Measurements from ENCODE around the gene ABR.

ABR gene

DNA sequence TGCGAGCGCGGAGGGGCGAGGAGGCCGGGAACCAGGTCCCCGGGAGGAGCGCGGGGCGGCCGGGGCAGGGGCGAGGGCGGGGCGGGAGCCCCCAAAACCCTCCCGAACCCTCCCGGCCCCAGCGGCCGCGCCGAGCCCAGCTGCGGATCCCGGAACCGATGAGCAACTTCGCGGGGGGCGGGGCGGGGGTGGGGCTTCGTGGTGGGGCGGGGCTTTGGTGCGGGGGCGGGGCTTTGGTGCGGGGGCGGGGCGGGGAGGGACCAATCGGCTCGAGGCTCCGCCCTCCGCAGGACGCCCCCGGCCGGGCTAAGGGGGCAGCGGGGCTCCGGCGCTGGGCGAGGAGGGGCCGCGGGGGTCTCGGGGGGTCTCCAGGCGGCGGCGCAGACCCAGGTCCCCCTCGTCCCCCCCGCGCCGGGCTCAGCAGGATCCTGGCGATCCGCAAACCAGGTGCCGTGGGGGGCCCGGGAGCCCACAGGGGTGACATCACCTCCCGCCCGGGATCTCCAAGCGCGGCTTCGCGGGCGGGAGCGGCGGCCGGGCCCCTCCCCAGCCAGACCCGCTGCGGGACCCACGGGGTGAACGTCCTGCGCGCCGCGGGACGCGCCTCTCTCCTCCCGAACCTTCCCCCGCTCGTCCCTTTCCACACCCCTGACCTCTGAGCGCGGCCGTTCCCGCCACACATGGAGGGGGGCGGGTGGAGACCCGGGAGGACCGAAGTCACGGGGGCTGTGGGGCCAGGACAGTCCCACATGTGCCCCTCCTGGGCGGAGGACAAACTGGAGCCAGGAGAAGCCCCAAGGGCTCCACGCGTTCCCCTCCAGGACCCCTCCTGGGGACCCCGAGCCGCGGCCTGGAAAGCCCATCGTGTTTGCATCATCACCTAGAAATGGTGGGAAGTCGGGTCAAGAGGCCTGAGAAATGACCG lies at the start of gene ABR:
Gene ABR, minus strand, starts transcription at position 164 of the 925 bp plus-strand sequence. CDS start 254 bp downstream, outside the sequence.
- peak; percentile 74 for DNase-seq

DNA sequence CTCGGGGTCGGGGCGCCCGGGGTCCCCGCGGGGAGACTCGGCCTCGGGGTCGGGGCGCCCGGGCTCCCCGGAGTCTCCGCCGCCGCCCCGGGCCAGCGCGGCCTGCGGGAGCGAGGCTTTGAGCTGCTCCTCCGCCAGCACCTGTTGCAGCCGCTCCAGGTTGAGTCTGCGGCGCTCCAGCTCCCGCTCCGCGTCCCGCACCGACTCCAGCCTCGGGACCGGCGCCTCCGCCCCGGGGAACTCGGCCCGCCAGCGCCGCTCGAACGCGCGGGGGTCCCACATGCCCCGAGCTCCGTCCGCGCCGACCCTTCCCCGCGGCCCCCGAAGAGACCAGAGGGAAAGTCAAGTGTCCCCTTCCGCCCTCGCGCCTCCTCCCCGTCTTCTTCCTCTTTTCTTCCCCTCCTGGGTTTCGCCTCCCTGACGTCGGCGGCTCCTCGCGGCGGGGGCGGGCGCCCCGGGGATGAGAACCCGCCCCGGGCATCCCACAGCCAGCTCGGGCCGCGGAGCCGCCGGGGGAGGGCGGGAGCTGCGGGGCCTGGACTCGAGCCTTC lies 49.6 kb upstream of the ABR start:
- peak; percentile 65 for DNase-seq

DNA sequence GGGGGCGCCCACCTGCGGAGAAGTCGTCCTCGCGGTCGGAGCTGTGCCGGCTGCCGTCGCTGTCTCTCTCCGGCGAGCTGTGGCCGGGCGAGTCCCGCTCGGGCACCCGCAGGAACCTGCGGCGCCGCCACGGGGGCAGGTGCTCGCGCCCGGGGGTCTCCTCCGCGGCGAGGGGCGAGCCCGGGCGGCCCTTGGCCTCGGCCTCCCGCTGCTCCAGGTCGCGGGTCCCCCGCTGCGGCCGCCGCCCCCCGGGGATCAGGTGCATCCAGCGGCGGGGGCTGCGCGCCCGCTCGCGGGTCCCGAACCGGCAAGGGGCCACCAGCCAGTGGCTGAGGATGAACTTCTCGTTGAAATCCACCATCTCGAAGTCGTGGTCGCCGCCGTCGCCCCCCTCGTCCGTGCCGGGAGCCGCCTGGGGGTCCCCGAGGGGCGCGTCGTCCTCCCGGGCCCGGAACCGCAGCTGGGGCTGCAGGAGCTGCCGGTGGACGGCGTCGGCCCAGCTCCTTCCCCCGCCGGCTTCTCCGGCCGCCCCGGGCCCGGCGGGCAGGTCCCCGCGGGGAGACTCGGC lies 49.1 kb upstream of the ABR start:
- DNase-seq: no peak

DNA sequence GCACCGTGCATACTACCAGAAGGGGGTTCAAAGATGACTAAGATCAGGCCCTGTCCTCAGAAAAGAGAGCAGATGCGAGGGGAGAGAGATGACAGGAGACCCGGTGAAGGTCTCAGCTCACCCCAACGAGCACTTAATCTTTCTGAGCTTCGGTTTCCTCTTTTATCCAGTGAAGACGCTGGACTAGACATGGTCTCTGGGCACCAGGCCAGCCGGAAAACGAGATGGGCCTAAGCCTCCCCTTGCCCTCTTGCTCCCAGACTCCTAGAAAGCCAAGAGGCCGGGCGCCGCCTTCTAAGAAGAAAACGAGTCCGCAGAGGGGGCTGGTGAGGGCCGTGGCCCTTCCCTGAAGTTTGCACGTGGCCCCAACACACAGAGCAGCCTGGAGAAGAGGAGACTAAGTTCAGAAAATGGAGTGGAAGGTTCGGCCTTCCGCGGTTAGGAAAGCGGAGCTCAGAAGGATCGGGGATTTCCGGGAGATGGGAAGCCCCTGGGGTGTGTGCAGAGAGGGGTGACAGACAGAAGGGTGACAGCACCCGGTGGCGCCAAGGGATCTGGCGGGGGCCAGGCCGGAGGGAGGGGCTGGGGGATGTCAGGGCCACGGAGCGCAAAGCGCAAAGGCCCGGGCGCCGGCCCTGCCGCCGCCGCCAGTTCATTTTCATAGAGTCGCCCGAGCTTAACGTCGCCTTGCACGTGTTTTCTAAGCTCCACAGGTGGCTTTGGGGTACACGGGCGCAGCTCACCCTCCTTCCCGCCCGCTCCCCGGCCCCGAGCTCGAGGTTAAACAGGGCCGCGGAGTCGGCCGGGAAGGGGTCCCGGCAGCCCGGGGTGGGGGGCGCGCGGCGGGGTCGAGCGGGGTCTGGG lies 48.4 kb upstream of the ABR start:
- no peak for DNase-seq

DNA sequence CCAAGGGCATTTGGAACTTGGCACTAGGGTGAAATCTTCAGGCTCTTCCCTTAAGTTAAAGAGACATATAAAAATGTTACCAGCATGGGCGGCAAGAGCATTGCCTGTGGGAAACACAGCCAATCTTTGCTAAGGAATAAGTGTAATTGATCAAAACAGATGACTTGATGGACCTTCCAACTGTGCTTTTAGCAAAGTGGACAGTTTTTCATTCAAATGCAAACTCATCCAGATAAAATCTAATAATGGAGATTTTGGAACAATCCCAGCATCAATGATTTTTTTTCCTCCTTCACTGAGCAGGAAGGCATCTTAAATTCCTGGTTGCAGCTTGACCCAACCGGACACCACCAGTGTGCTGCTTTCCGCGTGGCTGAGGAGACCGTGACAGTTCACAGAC lies 47.6 kb upstream of the ABR start:
- no peak for DNase-seq

DNA sequence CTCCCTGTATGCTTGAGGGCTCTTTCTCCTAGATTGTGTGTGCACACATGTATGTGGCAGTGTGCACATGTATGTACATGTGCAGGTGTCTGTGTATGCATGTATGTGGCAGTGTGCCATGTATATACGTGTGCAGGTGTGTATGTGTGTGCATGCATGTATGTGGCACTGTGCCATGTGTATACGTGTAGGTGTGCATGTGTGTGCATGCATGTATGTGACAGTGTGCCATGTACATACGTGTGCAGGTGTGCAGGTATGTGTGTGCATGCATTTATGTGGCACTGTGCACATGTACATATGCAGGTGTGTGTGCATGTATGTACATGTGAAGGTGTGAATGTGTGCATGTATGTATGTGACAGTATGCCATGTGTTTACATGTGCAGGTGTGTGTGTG lies 46.5 kb upstream of the ABR start:
- no peak for DNase-seq

DNA sequence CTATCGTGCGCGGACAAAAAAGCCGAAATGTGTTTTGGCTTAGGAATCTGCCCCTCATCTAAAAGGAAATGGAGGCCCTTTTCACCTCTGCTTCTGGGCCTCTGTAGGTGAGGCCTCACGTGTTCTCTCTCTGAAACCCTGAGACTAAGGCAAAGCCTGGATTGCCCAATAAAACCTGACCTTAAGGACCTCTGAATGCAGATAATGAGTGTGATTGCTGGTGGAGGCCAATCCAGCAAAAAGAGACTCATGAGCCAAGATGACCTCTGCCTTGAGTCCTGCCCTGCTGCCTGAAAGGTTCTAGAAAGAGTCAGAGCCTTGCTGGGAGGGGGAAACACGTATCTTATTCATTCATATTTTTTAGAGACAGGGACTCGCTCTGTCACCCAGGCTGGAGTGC lies 44.5 kb upstream of the ABR start:
- no peak for DNase-seq

DNA sequence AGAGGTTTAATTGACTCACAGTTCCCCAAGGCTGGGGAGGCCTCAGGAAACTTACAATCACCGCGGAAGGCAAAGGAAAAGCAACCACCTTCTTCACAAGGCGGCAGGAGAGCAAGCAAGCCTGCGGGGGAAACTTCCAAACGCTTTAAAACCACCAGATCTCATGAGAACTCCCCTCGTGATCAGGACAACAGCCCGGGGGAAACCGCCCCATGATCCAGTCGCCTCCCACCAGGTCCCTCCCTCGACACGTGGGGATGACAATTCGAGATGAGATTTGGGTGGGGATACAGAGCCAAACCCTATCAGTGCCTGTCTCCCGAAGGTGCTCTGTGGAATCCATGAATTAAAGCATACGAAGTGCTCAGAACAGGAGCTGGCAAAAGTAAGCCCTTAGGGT lies 43.9 kb upstream of the ABR start:
- DNase-seq: no peak

DNA sequence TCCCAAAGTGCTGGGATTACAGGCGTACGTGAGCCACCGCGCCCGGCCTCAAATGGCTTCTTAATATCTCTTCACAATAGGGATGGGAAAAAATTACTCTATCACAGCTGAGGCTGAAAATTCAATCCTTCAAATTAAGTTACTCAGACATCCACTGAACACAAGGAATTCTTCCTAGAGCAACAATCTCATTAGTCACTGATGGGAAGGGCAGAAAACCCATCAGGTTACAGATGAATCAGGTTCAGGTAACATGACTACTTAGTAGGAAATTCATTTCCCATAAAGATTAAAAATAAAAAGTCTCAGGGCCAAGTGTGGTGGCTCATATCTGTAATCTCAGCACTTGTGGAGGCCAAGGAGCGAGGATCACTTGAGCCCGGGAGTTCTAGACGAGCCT lies 42.5 kb upstream of the ABR start:
- DNase-seq: no peak

DNA sequence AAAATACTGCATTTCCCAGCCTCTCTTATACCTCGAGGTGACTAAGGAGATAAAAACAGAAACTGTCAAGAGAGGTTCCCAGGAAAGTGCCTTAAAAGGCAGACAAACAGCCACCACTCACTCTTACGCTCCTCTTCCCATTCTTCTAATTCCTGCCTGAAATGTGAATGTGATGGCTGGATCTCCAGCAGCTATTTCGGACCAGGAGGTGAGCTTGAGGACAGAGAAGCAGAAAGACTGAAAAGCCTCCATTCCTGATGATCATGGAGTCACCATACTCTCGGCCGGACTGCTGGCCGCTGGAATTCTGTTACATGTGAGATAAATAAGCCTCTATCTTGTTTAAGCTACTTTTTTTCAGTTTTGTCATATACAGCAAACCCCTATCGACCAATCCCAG lies 41.4 kb upstream of the ABR start:
- DNase-seq: no peak

DNA sequence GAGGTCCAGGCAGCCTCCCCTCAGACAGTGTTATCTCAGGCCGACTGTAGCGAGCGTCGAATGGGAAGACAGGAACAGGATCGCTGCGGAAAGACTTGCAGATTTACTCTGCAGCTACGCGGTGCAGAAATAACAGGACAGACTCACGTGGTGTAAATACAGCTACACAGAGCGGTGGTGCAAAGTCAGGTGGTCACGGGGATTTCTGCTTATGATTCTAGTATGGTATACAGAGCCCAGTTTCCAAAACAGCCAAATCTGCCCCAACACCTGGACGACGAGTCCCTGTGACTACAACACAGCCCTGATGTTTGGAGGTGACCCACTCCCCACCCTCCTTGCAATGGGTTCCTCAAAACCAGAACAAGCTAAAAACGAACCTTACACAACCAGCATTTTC lies 40.6 kb upstream of the ABR start:
- DNase-seq: no peak

DNA sequence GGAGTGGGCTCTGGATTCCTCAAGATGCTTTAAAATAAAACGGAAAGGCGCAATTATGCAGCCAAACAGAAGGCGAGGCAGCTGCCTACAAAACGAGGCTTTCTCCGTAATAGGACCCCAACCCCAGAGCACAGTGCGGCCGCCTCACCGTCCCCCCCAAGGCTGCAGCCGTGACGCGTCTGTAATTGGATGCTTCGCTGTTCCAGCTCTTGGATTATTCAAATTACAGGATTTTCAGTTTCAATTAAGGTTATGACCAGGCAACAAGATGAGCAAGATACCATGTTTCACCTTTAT lies 37.3 kb upstream of the ABR start:
- no peak for DNase-seq

DNA sequence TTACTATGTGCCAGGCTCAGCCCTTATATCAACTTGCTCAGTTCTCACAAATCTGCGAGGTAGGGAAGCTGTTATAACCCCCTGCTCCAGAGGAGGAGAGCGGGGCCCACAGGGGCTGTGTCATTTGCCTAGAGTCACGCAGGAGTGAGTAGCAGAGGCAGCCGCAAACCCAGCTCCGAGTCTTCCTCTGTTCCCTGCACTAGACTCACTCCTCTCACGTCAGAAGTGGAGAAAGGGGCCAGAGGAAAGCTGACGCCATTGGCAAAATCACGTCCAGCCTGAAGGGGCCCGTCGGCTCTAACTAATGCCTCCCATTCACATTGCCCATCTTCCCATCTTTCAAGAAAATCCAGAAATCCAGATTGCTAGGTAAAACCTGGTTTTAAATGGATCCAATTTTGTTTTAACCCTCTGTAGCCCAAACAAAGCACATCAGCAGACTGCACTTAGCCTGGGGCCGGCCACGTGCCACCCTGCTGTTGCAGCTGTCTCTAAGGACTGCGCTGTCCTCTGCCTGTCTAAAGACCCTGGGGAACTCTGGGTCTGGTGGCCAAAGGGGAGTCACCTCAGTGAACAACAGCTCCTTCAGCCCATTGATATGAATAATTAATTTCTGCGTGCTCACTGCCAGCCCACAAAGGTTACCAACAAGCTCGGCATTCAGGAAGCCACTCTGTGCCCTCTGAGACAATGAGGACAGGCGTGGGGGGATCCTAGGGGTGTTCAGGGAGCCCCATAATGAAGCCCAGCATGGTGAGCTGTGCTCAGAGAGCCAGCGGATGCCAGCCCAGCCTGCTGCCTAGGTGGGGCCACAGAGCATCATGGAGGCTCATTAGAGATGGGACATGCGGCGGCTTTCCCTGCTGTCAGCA lies 36.7 kb upstream of the ABR start:
- DNase-seq: no peak

DNA sequence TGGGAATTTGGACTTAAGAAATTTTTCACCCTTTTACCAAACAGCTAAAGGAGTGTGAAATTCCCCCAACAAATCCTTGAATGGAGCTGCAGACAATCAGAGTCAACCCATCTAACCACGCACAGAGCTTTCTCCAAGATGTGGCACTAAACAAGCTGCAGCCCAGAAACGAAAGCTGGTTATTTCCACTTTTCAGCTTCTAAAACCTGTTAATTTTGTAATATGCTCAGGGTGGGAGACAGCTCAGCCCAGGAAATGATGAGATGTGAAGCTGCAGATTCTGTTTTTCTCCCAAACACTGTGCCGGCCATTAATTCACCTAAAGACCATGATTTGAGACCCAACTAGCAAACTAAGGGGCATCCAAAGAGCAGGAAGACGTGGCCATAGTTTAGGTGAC lies 33.2 kb upstream of the ABR start:
- no peak for DNase-seq

DNA sequence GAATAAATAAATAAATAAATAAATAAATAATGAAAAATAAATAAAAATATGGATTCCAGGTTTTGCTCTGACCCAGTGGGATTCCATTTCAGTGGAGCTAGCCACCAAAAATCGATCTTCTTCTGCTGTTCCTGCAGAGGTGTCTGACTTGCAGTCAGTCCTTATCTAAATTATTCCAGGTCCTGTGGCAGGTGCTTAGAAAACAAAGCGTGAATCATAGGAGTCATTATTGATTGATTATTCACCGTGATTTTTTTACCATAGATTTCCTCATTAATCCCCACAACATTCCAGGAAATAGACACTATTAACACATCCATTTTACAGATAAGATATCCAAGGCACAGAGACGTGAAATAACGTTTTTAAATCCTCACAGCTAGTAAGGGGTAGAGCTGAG lies 31.5 kb upstream of the ABR start:
- DNase-seq: no peak

DNA sequence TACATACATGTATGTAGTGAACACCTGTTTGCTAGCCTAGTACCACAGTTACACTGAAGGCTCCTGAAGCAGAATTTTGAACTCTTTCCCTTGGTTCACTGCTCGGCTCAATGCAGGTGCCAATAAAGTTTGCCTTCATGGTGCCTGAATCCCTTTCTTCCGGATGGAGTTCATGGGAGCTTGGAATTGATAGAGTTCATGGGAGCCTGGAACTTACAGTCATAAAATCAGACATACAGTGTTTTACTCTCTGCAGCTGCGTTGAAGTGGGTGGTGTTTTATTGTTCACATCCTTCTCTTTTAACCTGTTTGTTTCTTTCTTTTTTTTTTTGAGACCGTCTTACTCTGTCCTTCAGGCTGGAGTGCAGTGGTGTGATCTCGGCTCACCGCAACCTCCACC lies 29.2 kb upstream of the ABR start:
- DNase-seq: no peak

DNA sequence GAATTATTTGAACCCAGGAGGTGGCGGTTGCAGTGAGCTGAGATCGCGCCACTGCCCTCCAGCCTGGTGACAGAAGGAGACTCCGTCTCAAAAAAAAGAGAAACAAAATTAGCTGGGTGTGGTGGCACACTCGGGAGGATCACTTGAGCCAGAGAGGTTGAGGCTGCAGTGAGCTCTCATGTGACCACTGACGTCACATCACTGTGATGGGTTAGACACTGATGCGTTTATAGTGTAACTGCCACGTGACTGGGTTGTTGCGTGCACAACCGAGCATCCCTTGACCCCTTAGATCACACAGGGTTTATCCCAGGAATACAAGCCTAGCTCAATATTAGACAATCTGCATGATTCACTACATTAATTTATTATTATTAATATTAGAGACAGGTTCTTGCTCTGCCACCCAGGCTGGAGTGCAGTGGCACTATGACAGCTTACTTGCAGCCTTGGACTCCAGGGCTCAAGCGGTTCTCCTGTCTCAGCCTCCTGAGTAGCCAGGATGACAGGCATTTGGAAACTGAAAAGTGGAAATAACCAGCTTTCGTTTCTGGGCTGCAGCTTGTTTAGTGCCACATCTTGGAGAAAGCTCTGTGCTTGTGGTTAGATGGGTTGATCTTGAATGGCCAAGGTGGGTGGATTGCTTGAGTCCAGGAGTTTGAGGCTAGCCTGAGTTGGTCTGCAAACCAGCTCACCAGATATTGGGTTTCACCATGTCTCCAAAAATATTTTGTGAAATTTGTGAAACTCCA lies 26.4 kb upstream of the ABR start:
- no peak for DNase-seq

DNA sequence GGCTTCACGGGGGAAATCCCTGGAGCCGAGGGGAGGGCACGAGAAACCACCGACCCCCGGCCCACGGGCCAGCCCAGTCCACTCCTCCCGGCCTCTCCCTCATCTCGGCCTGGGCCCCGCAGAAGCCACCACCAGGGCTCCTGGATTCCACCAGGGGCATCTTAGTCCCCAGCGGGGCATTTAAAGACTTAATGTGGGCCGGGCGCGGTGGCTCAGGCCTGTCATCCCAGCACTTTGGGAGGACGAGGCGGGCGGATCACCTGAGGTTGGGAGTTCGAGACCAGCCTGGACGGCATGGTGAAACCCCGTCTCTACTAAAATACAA lies 24.1 kb upstream of the ABR start:
- DNase-seq: no peak

DNA sequence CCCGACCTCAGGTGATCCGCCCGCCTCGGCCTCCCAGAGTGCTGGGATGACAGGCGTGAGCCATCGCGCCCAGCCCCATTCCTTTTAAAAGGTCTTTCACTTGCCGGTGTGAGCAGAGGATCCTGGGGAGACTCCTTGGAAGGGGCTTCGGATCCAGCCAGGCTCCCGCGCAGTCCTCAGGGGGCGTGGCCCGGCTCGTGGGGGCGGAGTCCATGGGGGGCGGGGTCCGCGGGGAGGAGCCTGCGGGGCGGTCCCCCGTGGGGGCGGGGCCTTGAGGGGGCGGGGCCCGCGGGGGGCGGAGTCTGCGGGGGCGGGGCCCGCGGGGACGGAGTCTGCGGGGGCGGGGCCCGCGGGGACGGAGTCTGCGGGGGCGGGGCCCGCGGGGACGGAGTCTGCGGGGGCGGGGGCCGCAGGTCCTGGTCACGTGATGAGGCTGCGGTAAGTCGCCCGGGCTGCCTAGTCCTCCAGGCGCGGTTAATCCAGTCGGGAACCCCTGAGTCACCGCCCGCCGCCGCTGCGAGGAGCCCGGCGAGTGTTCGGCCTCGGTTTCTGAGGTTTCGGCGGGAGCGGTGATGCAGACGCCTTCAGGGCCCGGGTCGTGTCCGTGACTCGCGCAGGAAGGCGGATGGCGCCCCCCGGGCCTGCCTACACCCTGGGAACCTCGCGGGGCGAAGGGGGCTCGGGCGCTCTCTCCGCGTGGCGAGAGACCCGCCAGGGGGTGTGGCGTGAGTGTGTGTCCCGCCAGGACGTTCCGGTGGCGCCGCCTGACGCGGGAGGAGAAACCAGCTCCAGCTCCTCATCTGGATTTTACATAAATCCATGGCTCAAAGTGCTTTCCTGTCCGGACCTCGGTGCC lies 23.6 kb upstream of the ABR start:
- DNase-seq: peak; percentile 78

DNA sequence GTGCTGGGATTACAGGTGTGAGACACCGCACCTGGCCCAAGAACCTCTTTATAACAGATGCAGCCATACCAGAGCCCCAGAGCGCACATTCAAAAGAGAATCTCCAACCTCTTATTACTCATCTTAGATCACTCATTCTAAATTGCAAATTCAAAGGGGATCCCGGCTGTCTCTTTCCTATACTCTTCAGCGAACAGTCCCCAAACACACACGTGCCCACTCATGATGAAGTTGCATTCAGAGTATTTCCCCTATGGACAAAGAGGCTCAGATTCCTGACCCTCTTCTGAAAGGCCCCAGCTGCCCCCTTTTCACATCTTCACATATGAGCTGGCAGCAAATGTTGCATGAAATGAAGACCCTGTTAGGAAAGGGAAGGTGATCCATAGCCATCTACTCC lies 22.5 kb upstream of the ABR start:
- no peak for DNase-seq

DNA sequence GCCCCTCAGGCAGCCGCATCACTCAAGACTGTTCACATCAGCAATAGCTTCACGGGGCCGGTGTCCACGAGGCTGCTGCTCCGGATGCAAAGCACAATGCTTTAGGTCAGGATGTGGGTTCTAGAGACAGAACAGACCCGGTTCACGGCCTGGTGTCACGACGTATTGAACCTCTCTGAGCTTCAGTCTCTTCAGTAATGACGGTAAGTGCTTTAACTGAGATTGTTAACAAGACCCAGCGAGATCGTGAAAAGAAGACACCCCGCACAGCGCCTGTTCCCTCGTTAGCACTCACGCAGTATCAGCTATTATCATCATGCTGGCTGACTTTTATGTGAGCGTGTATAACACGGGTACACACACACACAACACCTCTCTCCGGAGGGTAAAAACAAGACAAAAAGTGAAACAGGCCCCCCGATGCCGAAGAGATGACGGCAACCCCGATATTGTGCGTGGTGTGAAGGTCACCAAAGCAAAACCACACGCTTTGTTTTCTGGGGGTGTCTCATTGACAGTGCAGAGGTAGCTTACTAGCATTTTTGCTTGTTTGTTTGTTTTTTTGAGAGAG lies 21.4 kb upstream of the ABR start:
- no peak for DNase-seq

All from right forelimb (tissue), 1 donor.